Bronchial epithelial cell (primary cell): ENCODE results near the gene CARD16. TPM values are rescaled to one million over a fixed set of nuclear protein-coding genes. Genes with fewer than 3 reads are reported as not detected.
A peak's percentile ranks its signal among the peaks of the same experiment; 100 is the strongest.

Experiments
- DNase-seq: peaks from one replicate; pipeline ENCODE4 v3.0.0-alpha.2; 2010; ENCODE audit warnings: low read depth
- FAIRE-seq: peaks from 2 replicates; lab custom pipeline; 2011; peaks lifted over from hg19 to GRCh38; lab: Jason Lieb, UNC
- H3K27me3 ChIP-seq: 2 replicates; pipeline ENCODE4 v1.5.1; 2011; ENCODE audit warnings: low read length; ENCODE audit not compliant: control insufficient read depth, insufficient read depth
- H3K36me3 ChIP-seq: 2 replicates; pipeline ENCODE4 v1.5.1; 2011; ENCODE audit warnings: low read length; ENCODE audit not compliant: control insufficient read depth, insufficient read depth
- H3K4me3 ChIP-seq: 2 replicates; pipeline ENCODE4 v1.5.1; 2011; ENCODE audit warnings: mild to moderate bottlenecking, low read depth, low read length, control low read depth
- CTCF ChIP-seq: IDR thresholded peaks from 2 replicates; pipeline ENCODE4 v1.5.1; 2011; ENCODE audit warnings: mild to moderate bottlenecking, moderate library complexity, low read length, control low read depth, inconsistent platforms; ENCODE audit not compliant: insufficient read depth, severe bottlenecking
- total RNA-seq: library from RNA; depleted of rRNA; stranded (reverse); fragments of >200 nt; gene quantifications from 2 replicates; pipeline ENCODE4 v1.2.1, GENCODE V29; 2014

Gene CARD16
- total RNA-seq, 1 donor from 2014 or later = 0.53 TPM

GRCh38 chr11:105000167-105000566 lies 45.0 kb downstream of the CARD16 start:
- no peak for TF ChIP-seq CTCF
- FAIRE-seq = no peak
- H3K36me3 ChIP-seq = no peaks in the 10 kb centered on the region
- DNase-seq = no peak
- no peak overlapping the region for H3K4me3 ChIP-seq
- H3K27me3 ChIP-seq = peaks cover 2% of the 10 kb centered on the region

- DNase-seq (no peak), FAIRE-seq (no peak)
- TF ChIP-seq CTCF = no peak
- H3K4me3 ChIP-seq = no peak overlapping the region
- H3K27me3 ChIP-seq = peaks cover 2% of the 10 kb centered on the region
- no peaks in the 10 kb centered on the region for H3K36me3 ChIP-seq
These were observed 45.4 kb downstream of the CARD16 start for GRCh38 chr11:104999721-105000120.

GRCh38 chr11:104997288-104997687 lies 47.8 kb downstream of the CARD16 start:
- H3K27me3 ChIP-seq = peaks cover 2% of the 10 kb centered on the region
- FAIRE-seq (no peak), DNase-seq (peak; percentile 4)
- H3K36me3 ChIP-seq = no peaks in the 10 kb centered on the region
- H3K4me3 ChIP-seq = no peak overlapping the region
- TF ChIP-seq CTCF = no peak

- DNase-seq = no peak
- TF ChIP-seq CTCF = no peak
- no peak for FAIRE-seq
- peaks cover 2% of the 10 kb centered on the region for H3K27me3 ChIP-seq
- no peaks in the 10 kb centered on the region for H3K36me3 ChIP-seq
- H3K4me3 ChIP-seq = no peak overlapping the region
These were observed 50.1 kb downstream of the CARD16 start for GRCh38 chr11:104995001-104995408.

GRCh38 chr11:104992781-104993180 lies 52.4 kb downstream of the CARD16 start:
- no peaks in the 10 kb centered on the region for H3K36me3 ChIP-seq
- H3K4me3 ChIP-seq = no peak overlapping the region
- no peak for DNase-seq
- FAIRE-seq = no peak
- H3K27me3 ChIP-seq = no peaks in the 10 kb centered on the region
- TF ChIP-seq CTCF = no peak

GRCh38 chr11:104991994-104992393 lies 53.1 kb downstream of the CARD16 start:
- no peak for DNase-seq
- no peak for TF ChIP-seq CTCF
- FAIRE-seq = no peak
- H3K36me3 ChIP-seq = no peaks in the 10 kb centered on the region
- no peaks in the 10 kb centered on the region for H3K27me3 ChIP-seq
- H3K4me3 ChIP-seq = no peak overlapping the region
